Nephron (organoid): ENCODE results near the gene HES5.
"Not testable (repeated sequence)": the region's sequence is repeated elsewhere in the genome, so short reads cannot be mapped to it uniquely, and the experiment has no call there.

ENCODE experiments used
- H3K27ac Mint-ChIP-seq, 3 experiments: 2 replicates each; pipeline ENCODE4 v1.8.0; 2020; ENCODE audit warnings: mixed read lengths in 3 of 3, mild to moderate bottlenecking in 2 of 3, moderate library complexity in 1 of 3
- H3K27me3 Mint-ChIP-seq: 2 replicates; pipeline ENCODE4 v1.8.0; 2021; ENCODE audit warnings: low read depth, mild to moderate bottlenecking, moderate library complexity, mixed read lengths
- H3K36me3 Mint-ChIP-seq: 2 replicates; pipeline ENCODE4 v1.8.0; 2020; ENCODE audit warnings: low read depth, mixed read lengths
- H3K4me1 Mint-ChIP-seq: 2 replicates; pipeline ENCODE4 v1.8.0; 2020; ENCODE audit warnings: mixed read lengths
- H3K4me3 Mint-ChIP-seq, 3 experiments: 2 replicates each; pipeline ENCODE4 v1.8.0; 2020; ENCODE audit warnings: mild to moderate bottlenecking in 3 of 3, mixed read lengths in 3 of 3, moderate library complexity in 2 of 3
- H3K9me3 Mint-ChIP-seq: 2 replicates; pipeline ENCODE4 v1.8.0; 2020; ENCODE audit warnings: mixed read lengths
- CTCF ChIP-seq, 3 experiments: fragments of 200-600 bp; sonication (generic); IDR thresholded peaks; one replicate each; pipeline ENCODE4 v1.5.0; 2021; ENCODE audit warnings: antibody characterized with exemption in 3 of 3; ENCODE audit not compliant: unreplicated experiment in 3 of 3

The HES5 gene

GRCh38 chr1:2573250-2573920 is 43.3 kb upstream of the HES5 start:
- Mint-ChIP-seq H3K4me1 (no peaks in the 10 kb centered on the region), H3K27ac (no peak overlapping the region), H3K4me3 (no peak overlapping the region), H3K27me3 (peaks cover 4% of the 10 kb centered on the region), H3K9me3 (peaks cover 17% of the 10 kb centered on the region), H3K36me3 (peaks cover 4% of the 10 kb centered on the region)
- TF ChIP-seq CTCF (IDR thresholded peaks at IDR 0.05; ENCODE audit: unreplicated experiment in 3 of 3), result no peak

GRCh38 chr1:2571348-2571747 is 41.3 kb upstream of the HES5 start:
- H3K9me3 Mint-ChIP-seq, result peaks cover 17% of the 10 kb centered on the region
- no peaks in the 10 kb centered on the region for H3K4me1 Mint-ChIP-seq
- H3K27ac Mint-ChIP-seq, result no peak overlapping the region
- no peak for TF ChIP-seq CTCF (IDR thresholded peaks at IDR 0.05; ENCODE audit: unreplicated experiment in 3 of 3)
- peaks cover 4% of the 10 kb centered on the region for H3K27me3 Mint-ChIP-seq
- no peak overlapping the region for H3K4me3 Mint-ChIP-seq
- H3K36me3 Mint-ChIP-seq, result peaks cover 4% of the 10 kb centered on the region

DNA sequence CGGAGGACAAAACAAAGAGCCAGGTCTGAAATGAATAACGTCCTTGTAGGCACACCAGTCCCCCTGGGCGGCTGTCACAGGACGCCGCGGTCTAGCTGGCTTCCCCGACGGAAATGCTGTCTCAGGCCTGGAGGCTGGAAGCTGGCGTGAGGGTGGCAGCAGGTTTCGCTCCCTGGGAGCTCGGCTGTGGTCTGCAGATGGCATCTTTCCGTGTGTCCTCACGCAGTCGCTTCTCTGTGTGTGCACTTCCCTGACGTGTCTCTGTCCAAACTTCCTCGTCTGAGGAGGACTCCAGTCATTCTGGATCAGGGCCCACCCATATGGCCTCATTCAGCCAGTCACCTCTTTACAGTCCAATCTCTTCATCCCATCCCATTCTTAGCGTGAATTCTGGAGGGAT is 40.3 kb upstream of the HES5 start:
- H3K36me3 Mint-ChIP-seq, result peaks cover 4% of the 10 kb centered on the region
- H3K27ac Mint-ChIP-seq, result no peak overlapping the region
- H3K27me3 Mint-ChIP-seq, result peaks cover 13% of the 10 kb centered on the region
- peaks cover 17% of the 10 kb centered on the region for H3K9me3 Mint-ChIP-seq
- H3K4me3 Mint-ChIP-seq, result no peak overlapping the region
- no peaks in the 10 kb centered on the region for H3K4me1 Mint-ChIP-seq
- TF ChIP-seq CTCF (IDR thresholded peaks at IDR 0.05; ENCODE audit: unreplicated experiment in 3 of 3), result no peak

DNA sequence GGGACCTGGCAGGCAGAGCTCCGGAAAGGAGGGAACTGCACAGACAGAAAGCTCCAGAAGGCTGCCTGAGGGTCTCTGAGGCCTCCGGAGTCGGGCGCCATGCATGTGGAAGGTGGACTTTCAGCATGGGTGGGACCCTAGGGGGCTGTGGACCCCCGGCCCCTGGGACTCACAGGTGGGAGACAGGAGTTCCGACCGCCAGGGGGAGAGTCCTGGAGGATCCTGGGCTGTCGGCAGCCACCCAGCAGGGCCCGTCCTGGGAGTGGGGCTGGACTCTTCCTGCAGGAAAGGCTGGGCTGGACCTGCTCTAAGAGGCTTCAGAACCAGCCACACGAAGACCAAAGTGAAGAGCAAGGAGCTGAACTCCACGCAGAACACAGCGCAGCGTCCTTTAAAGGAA is 39.6 kb upstream of the HES5 start:
- H3K9me3 Mint-ChIP-seq, result peaks cover 17% of the 10 kb centered on the region
- not testable (repeated sequence) for H3K36me3 Mint-ChIP-seq, H3K4me1 Mint-ChIP-seq, H3K4me3 Mint-ChIP-seq, H3K27ac Mint-ChIP-seq
- peaks cover 16% of the 10 kb centered on the region for H3K27me3 Mint-ChIP-seq

DNA sequence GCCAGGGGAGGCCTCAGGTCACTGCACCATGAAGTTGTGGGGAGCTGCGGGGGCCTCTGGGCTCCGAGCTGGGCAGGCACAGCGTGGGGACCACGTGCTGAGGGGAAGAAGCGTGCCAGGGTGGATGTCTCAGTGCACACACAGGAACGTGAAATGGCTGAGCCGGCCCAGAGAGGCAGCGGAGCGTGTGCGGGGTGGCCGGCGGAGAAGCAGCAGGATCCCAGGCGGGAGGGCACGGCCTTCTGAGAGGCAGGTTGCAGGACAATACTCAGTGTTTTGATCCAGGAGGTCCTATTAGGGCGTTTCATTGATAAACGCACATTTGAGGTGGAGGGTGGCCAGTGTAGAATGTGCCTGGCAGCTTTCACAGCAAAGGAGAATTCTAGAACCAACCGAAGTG is 39.0 kb upstream of the HES5 start:
- Mint-ChIP-seq H3K36me3 (peaks cover 4% of the 10 kb centered on the region), H3K27me3 (peaks cover 16% of the 10 kb centered on the region), H3K27ac (no peak overlapping the region), H3K9me3 (peaks cover 16% of the 10 kb centered on the region), H3K4me1 (no peaks in the 10 kb centered on the region), H3K4me3 (no peak overlapping the region)
- no peak for TF ChIP-seq CTCF (IDR thresholded peaks at IDR 0.05; ENCODE audit: unreplicated experiment in 3 of 3)

- peaks cover 16% of the 10 kb centered on the region for H3K27me3 Mint-ChIP-seq
- not testable (repeated sequence) for H3K36me3 Mint-ChIP-seq, H3K27ac Mint-ChIP-seq, H3K4me3 Mint-ChIP-seq, H3K9me3 Mint-ChIP-seq, H3K4me1 Mint-ChIP-seq
These were observed 38.2 kb upstream of the HES5 start for GRCh38 chr1:2568187-2568816.

DNA sequence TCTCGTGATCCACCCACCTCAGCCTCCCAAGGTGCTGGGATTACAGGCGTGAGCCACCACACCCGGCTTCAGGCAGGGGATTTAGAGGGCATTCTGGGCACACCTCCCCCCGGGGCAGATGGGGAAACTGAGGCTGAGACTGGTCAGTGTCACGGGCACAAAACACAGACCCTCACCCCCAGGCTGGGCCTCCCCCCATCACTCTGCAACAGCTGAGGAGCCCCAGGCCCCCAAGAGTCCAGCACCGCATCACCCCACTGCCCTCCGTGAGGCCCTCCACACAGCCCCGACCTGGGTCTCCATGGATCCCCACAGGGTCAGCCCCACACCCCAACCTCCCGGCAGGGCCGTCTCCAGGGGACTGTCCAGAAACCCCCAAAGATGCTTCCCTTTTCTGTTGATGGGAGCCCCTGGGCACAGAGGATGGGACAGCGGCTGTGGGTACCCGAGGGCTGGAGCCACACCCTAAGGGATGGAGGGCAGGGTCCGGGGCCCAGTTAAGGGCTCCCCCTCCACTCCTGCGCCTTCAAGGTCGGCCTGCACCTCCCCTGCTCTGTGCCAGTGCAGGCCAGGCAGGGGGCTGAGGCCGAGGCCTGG is 37.1 kb upstream of the HES5 start:
- Mint-ChIP-seq H3K9me3 (no peaks in the 10 kb centered on the region), H3K4me3 (no peak overlapping the region), H3K4me1 (no peaks in the 10 kb centered on the region), H3K27me3 (peaks cover 12% of the 10 kb centered on the region), H3K36me3 (no peaks in the 10 kb centered on the region), H3K27ac (no peak overlapping the region)
- TF ChIP-seq CTCF (IDR thresholded peaks at IDR 0.05; ENCODE audit: unreplicated experiment in 3 of 3), result no peak
